ENCODE data around the gene LYST.

Gene LYST

DNA sequence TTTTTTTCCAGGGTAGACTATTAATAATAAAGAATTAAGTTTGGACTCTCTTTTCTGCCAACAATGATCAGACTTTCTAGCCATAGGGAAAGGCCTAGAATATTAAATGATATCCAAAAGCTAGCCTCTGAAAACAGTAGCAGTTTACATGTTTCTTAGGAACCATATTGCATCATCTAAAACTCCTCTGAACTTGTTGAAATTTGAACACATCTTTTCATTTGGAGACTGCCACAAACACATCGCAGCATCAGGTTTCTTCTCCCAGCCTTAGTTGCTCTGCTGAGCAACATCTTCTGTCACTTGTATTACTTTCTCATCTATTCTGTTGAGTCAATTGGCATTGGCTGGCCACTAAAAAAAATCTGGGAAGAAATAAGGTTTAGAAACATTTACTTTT is 153.9 kb downstream of the LYST start:
- DNase-seq (ENCODE audit: low read depth in 2 of 2): no peak

DNA sequence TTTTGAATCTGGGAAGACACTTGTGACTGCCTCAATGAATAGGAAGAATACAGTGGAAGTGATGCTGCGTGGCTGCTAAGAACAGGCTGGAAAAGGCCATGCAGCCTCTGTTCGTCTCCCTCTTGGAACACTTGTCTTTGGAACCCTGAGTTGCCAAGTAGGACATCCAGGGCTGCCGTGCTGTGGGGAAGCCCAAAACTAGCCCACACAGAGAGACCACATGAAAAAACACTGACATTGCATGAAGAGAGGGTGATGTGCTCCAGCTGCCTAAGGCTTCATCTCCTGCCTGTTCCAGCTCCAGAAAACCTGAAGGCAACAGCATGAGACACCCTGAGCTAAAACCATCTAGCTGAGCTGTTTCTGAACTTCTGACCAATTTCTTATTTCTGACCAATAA is 156.0 kb downstream of the LYST start:
- DNase-seq (ENCODE audit: low read depth in 2 of 2): no peak

DNA sequence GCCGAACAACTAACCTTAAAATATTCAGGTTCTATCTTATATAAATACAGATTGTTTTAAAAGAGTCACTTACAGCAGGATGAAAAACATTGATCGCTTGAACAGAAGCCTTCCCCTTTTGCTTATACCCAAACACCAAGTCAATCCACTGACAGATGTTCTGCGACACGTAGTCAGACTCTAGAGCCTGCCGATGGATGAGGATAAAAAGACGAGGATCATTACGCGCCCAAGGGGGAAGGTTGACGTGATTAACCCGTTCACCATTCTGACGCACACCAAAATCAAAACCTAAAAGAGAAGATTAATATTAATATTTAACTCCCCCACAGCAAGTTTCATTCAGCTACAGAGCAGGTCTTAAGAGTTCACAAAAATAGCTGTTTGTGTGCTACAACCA is 157.7 kb downstream of the LYST start:
- DNase-seq (ENCODE audit: low read depth in 2 of 2): no peak

DNA sequence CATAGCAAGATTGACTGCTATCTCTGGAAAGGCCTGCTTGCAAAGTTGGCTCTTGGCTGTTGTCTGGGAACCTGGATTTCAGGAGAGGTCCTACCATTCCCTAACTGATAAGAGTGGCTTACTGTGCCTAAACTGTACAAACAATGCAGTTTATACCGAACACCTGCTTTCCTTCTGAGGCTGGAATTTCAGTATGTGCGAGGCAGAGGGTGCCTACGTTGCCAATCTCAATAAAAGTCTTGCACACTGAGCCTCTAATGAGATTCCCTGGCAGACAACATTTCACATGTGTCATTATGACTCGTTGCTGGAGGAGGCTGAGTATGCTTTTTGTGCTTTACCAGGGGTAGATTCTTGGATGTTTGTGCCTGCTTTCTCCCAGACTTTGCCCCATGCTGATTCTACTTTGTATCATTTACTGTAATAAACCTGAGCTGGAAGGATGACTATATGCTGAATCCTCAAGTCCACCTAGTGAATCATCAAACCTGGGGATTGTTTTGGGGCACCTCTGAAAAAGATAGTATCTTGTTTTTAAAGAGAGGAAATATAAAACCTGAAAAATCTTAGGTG is 158.2 kb downstream of the LYST start:
- no peak for DNase-seq (ENCODE audit: low read depth in 2 of 2)

DNA sequence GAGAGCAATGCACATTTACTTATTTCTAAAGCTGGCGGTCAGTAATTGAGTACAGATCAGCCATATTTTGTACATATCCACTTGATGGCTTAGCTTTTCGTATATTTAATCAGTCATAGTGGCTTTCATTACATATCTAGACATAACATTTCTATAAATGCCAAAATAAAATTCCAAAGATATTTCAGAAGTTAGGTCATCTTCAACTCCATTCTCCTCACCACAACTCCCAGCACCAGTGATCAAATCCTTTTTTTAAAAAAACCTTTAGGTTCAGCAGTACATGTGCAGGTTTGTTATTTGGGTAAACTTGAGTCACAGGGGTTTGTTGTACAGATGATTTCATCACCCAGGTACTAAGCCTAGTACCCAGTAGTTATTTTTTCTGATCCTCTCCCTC is 163.2 kb downstream of the LYST start:
- no peak for DNase-seq (ENCODE audit: low read depth in 2 of 2)

DNA sequence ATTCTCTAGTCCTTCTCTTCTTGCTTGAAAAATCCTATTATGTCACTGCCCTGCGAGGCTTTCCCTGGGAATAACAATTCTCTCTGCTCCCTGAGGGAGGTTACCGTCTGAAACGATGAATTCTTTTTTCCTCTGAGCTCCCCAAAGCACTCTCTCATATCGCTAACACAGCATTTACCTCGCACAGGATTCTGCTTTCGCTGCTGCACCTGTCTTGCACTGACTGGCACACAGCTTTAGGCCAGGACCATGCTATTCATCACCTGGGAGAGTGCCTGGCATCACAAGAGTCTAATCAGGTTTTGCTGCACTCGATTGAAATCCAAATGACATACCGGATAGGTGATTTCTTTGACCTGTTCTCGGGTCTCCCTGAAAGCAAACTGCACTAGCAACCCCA is 164.3 kb downstream of the LYST start:
- no peak for DNase-seq (ENCODE audit: low read depth in 2 of 2)

DNA sequence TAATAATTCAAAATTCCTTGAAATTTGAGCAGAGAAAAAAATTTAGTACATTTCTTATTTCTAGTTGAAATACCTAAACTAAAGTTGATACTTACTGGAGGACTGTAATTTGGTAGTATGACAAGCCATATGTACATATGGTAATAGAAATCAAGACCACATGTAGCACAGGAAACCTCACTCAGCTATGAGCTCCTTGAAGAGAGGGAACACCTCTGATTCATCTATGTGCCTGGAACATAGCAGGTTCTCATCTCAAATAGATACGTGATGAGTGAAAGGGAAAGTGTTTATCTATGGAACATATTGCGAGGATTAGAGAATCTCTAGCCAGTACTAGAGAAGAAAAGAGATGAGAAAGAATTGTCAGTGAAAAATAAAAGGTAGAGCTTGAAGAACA is 169.2 kb downstream of the LYST start:
- no peak for DNase-seq (ENCODE audit: low read depth in 2 of 2)

DNA sequence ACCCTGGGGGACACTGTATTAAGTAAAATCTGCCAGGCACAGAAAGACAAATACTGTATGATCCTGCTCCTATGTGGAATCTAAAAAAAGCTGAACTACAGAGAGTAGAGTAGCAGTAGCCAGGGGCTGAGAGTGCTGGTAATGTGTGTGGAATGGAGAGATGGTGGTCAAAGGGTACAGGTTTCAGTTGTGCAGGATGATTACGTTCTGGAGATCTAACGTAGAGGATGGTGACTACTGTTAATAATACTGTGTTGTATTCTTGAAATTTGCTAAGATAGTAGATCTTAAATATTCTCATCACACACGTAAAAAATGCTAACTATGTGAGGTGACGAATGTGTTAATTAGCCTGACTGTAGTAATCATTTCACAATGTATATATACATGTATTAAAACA is 177.3 kb downstream of the LYST start:
- DNase-seq (ENCODE audit: low read depth in 2 of 2): no peak

DNA sequence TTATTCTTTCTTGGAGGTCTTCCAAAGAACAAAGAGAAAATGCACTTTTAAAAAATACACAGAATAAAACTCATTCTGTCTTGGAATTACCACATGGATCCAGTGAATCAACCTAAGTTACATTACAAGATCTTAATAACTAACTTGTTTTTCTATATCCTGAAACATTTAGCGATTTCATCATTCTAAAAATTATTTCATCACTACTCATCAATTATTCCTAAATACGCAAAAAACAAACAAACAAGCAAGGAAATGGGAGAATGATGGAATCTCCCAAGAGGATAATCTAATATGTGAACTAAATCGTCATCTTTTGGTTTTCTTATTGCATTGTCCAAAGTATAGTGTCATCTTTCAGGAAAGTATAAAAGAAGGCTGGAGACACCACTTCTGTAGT is 178.6 kb downstream of the LYST start:
- no peak for DNase-seq (ENCODE audit: low read depth in 2 of 2)

DNA sequence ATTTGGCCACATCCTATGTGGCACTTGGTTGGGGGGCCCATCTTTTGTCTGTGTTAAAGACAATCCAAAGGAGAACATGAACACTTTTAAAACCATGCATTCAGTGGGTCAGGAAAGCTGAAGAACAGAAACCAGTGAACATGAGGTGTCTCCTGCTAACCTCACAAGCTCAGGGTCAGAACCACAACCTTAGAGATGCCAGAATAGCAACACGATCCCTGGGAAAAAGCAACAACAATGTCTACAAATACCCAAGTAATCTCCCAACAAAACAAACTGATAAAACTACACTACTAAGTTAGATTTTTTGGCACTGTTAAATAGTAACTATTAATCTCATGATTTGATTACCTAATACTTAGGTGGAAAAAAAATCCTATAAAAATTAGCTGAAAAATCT is 183.1 kb downstream of the LYST start:
- no peak for DNase-seq (ENCODE audit: low read depth in 2 of 2)

DNA sequence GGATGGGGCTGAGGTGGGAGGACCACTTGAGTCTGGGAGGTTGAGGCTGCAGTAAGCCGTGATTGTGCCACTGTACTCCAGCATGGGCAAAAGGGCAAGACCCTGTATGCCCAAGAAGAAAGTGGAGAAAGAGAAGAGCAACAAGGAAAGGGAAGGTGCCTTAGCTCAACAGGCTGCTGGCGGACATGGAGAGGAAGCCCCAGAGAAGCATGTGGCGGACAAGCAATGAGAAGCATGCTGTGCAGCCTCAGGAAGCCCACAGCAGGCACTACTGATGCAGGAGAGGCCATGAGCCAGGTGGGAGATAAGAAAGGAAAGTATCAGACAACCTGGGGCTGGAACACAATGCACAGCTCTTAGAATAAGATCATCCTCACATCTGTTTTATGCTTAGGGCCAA is 184.5 kb downstream of the LYST start:
- DNase-seq (ENCODE audit: low read depth in 2 of 2): no peak

DNA sequence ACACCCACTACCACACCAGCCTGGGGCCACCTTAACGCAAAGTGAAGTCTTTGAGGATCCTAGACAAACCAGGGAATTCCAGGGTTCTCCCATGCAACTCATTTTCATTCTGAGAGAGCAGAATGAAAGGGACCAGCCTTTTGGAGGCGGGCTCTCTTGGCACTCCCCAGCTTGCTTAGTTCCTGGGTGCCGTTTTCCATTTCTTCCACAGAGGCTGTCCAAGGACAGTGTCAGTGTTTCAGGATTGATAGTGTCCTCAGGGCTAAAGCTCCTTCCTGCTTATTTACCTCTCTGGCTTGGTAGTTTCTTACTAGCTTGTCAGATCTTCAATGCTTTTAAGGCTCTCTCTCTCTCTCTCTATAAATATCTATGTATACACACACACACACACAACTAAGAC is 187.1 kb downstream of the LYST start:
- no peak for DNase-seq (ENCODE audit: low read depth in 2 of 2)

DNA sequence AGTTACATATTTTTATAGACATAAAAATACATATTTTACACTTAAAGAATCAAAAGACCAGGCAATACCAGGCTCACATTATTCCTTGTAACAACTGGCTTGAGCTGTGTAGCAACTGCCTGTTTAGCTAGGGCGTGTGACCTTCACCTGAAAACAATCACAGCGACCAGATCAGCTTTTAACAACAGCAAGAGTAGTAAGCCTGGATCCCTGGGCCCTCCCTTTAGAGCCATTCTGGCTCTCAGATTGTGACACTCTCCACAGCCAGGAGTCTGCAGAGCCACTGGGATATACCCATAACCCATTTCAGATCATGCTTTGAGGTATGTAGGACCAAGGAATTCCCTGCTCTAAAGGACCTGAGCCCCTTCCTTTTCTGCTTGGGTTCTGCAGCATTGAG is 187.7 kb downstream of the LYST start:
- DNase-seq (ENCODE audit: low read depth in 2 of 2): no peak

DNA sequence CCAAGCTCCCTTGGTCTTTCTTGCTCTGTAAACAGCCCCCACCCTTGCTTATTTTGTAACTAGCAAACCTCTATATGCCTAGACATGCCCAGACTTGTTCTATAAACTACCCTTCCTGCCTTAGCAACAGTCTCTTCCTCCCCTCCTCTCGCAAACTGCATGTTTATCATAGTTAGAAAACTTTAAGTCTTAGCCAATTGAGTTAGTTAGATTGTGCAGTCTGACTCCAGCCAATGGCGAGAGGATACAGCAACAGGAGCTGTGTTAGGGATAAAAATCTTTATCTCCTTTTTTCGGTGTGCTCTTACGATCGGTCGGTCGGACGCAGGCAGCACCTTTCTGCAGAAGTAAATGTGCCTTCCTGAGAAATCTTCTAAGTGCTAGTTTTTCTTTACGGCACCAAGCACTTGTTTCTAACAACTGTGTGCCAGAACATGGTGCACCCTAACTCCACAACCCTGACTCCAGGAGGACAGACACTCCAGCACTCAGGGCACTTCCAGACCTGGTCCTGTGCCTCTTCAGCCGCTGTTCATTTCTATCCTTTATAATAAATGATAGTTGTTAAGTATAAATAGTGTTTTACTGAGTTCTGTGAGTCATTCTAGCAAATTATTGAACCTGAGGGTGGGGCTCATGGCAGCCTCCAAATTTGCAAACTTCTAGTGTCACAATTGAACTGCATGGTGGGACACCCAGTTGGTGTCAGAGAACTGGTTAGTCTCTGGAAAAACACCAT is 191.4 kb downstream of the LYST start:
- no peak for DNase-seq (ENCODE audit: low read depth in 2 of 2)

DNA sequence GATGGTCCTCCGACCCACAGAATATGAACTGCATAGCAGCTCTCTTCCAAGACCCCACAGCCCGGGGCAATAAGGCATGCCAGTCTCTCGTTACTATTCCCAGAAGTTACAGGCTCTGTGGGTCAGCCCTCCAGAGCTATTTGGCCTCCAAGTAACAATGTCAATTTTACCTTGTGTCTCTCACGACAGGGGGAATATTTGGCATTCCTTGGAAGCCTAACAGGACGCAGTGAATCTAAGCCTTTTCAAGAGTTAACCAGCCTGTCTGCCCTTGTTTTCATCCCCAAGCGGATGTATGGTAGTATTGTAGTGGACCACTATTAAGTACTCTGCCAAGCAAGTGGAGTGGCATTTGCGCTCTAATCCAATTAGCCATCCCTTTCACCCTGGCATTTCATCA is 192.7 kb downstream of the LYST start:
- no peak for DNase-seq (ENCODE audit: low read depth in 2 of 2)

DNA sequence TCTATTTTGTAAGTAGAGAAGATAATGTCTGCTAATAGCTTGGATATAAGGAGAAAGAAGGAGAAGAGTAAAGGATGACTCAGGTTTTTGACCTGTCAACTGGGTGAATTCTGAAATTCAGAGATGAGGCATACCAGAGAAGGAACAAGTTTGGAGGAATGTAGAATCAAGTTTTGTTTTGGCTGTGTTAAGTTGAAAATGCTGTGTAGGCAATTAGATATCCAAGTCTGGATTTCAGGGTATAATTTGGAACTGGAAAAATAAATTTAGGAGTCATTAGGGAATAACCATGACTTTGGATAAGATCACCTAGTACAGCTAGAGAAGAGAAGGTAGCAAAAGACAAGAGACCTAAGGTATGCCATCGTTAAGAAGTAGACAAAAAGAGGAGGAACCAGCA is 194.7 kb downstream of the LYST start:
- DNase-seq (ENCODE audit: low read depth in 2 of 2): no peak

DNA sequence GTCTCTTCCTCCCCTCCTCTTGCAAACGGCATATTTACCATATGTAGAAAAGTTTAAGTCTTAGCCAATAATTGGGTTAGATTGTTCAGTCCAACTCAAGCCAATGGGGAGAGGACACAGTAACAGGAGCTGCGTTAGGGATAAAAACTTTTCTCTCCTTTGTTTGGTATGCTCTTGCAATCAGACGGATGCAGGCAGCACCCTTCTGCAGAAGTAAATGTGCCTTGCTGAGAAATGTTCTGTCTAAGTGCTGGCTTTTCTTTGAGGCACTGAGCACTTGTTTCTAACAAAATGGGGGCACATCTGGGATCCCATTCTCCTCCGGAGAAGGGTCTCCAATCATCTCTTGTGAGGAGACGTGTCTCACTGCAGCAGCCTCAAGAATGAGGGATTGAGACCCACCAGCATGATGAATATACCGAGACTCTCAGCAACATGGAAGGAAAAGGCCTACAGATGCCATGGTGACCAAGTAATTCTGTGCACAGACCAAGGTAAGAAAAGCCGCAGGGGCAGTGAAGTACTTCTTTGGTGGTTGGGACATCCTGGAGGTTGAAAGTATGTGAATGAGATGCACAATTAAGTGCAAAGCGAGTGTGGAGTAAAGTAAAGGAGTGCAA is 196.4 kb downstream of the LYST start:
- no peak for DNase-seq (ENCODE audit: low read depth in 2 of 2)

DNA sequence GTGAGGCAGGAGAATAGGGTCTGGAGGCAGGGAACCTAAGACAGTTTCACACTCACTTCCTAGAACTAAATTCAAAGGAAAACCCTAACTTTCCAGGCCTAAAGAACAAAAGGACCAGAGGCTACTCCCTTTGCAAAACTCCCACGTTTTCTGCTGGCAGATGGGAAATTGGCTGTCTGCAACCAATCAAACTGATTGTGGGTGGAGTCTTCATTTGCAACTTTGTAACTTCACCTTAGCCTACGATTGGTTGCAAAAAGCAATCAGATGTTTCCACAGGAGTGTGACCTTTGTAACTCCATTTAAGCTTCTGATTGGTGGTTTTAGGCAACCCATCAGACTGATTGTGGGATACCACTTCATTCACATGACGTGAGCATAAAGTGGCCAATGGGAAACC is 197.4 kb downstream of the LYST start:
- DNase-seq (ENCODE audit: low read depth in 2 of 2): no peak

DNA sequence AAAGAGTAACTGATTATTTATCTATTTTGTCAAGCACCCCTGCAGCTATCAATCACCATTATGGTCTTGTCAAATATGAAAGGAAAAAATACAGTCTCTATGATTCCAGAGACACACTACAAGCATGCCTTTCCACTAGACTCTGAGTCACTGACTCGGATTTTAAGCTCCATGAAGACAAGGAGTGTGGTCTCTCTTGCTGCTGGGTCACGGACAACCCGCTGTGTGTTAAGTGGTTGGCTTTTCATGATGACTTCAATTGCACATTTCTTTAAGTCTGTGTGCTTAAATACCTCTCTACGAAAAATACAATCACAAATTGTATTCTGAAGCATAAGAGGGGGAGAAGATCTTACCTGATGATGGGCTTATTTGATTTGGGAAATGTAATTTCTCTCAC is 203.1 kb downstream of the LYST start:
- DNase-seq (ENCODE audit: low read depth in 2 of 2): no peak

DNA sequence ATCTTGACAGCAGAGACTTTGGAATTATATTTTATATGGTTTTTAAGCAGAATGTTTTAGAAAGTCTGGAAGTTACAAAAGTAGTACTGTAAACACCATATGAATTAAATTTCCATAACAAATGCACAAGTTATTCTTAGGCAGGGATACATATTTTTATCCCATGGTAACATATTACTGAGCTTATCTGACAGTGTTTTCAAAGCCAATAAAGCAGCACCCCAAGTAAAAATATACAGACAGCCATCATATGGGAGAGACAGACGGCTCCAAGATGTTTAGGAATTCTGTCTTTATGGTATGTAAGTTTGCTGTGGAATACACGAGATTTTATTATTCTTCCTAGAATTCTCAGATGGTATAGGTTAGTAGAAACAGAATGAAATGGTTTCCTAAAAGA is 205.1 kb downstream of the LYST start:
- DNase-seq (ENCODE audit: low read depth in 2 of 2): no peak

DNA sequence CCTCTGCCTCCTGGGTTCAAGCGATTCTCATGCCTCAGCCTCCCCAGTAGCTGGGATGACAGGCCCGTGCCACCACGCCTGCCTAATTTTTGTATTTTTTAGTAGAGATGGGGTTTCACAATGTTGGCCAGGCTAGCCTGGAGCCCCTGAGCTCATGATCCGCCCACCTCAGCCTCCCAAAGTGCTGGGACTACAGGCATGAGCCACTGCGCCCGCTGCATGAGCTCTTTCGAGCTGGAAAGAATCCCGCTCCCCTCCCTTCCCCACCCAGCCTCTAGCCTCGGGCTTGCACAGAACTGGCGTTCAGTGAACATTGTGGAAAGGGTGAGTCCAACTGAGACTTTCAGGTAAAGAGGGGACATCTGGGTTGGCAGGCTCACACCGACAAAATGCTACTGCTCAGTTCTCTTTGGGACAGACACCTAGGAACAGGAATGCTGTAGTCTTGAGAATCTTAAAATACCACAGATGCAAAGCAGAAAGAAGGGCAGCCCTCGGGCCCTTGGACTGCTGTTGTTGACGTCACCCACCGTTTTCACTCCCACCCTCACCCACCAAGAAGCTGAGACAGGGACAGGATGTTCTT is 207.4 kb downstream of the LYST start:
- no peak for DNase-seq (ENCODE audit: low read depth in 2 of 2)

DNA sequence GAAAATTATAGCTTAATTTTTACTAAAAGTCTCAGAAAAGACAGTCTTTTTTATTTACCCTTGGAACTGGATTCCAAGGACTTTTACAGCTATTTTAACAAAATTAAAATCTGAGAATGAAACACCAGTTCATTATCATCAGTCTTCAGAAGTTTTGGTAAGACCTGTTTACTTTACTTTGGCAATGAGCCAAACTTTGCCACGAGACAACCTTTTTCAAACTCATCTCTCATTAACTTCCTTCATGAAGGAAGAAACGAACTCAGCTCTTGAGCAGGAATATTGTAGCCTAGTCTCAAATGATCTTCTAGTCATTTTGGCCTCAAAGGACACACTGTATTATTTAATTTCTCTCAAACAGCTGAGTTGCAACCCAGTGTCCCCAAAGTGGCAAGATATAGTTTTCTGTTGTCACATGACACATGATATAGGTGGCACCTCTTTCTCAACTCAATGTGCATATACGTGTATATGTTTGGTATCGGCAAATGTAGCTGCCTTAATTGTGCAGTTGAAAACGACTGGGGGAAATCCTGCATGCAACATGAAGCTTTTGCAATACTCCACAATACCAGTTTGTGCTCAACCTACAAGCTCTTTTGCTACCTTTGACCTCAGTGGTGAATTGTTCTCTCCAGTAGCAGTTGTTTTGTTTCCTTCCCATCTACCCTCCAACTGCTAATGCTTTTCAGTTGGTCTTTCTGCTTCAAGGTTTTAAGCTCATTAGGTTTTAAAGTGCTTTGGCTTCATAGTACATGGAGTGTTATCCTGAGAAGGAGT is 208.8 kb downstream of the LYST start:
- DNase-seq (ENCODE audit: low read depth in 2 of 2): no peak

Data from stimulated activated CD4-positive, alpha-beta T cell treated with anti-CD3 and anti-CD28 coated beads, Interleukin-12 subunit alpha, Interleukin-12 subunit beta, amount 100 ng/mL, for 24 hours (primary cell).